HEK293 (cell line): Measurements from ENCODE around the gene TARS2.

Experiments
- CTCF ChIP-seq: fragments of 450-650 bp; formaldehyde crosslinking; IDR thresholded peaks from 2 replicates; pipeline ENCODE4 v1.5.1; 2016; ENCODE audit warnings: missing biosample characterization, missing genetic modification characterization
- KLF16 ChIP-seq: fragments of 450-650 bp; formaldehyde crosslinking; IDR thresholded peaks from 2 replicates; pipeline ENCODE4 v1.5.1; 2017; ENCODE audit warnings: missing biosample characterization, missing genetic modification characterization
- MZF1 ChIP-seq: fragments of 450-650 bp; formaldehyde crosslinking; IDR thresholded peaks from 2 replicates; pipeline ENCODE4 v1.5.1; 2017; ENCODE audit warnings: missing biosample characterization, missing genetic modification characterization, borderline replicate concordance
- TCF7L2 ChIP-seq: IDR thresholded peaks from 2 replicates; pipeline ENCODE4 v1.6.1; 2011; ENCODE audit warnings: low read depth, mild to moderate bottlenecking, inconsistent platforms, low read length, moderate library complexity, borderline replicate concordance
- YY1 ChIP-seq: fragments of 450-650 bp; formaldehyde crosslinking; IDR thresholded peaks from 2 replicates; pipeline ENCODE4 v1.5.1; 2018; ENCODE audit warnings: missing biosample characterization, missing genetic modification characterization
- ZBTB48 ChIP-seq: fragments of 450-650 bp; formaldehyde crosslinking; IDR thresholded peaks from 2 replicates; pipeline ENCODE4 v1.5.1; 2016; ENCODE audit warnings: missing biosample characterization, missing genetic modification characterization
- ZBTB8A ChIP-seq: fragments of 450-650 bp; formaldehyde crosslinking; IDR thresholded peaks from 2 replicates; pipeline ENCODE4 v1.5.1; 2016; ENCODE audit warnings: missing biosample characterization, missing genetic modification characterization
- ZIC2 ChIP-seq: fragments of 450-650 bp; formaldehyde crosslinking; IDR thresholded peaks from 2 replicates; pipeline ENCODE4 v1.5.1; 2016; ENCODE audit warnings: missing biosample characterization, missing genetic modification characterization
- ZNF114 ChIP-seq: fragments of 450-650 bp; formaldehyde crosslinking; IDR thresholded peaks from 2 replicates; pipeline ENCODE4 v1.5.0; 2017; ENCODE audit warnings: missing biosample characterization, missing genetic modification characterization
- ZNF133 ChIP-seq: fragments of 450-650 bp; formaldehyde crosslinking; IDR thresholded peaks from 2 replicates; pipeline ENCODE4 v1.5.1; 2016; ENCODE audit warnings: missing biosample characterization, missing genetic modification characterization
- ZNF18 ChIP-seq: fragments of 450-650 bp; formaldehyde crosslinking; IDR thresholded peaks from 2 replicates; pipeline ENCODE4 v1.5.1; 2016; ENCODE audit warnings: missing biosample characterization, missing genetic modification characterization
- ZNF292 ChIP-seq: fragments of 450-650 bp; formaldehyde crosslinking; IDR thresholded peaks from 2 replicates; pipeline ENCODE4 v1.5.1; 2016; ENCODE audit warnings: low read depth, missing biosample characterization, missing genetic modification characterization, borderline replicate concordance
- ZNF341 ChIP-seq: fragments of 450-650 bp; formaldehyde crosslinking; IDR thresholded peaks from 2 replicates; pipeline ENCODE4; 2016; ENCODE audit warnings: low read depth, missing biosample characterization, missing genetic modification characterization
- ZNF513 ChIP-seq: fragments of 450-650 bp; IDR thresholded peaks from 2 replicates; pipeline ENCODE4 v1.5.1; 2018; ENCODE audit warnings: missing biosample characterization, missing genetic modification characterization

GRCh38 chr1:150472601-150473200 is 14.5 kb upstream of the TARS2 start:
- TF ChIP-seq CTCF: no peak
- TF ChIP-seq ZNF292 (tag by site-specific recombination): no peak
- no peak for TF ChIP-seq ZNF133 (tag by site-specific recombination)
- TF ChIP-seq TCF7L2: no peak
- TF ChIP-seq ZBTB48 (tag by site-specific recombination): no peak
- no peak for TF ChIP-seq ZBTB8A
- no peak for TF ChIP-seq ZNF341 (tag by site-specific recombination)
- no peak for TF ChIP-seq ZNF114 (tag by site-specific recombination)
- TF ChIP-seq MZF1 (tag by site-specific recombination): no peak
- no peak for TF ChIP-seq ZIC2 (tag by site-specific recombination)
- TF ChIP-seq ZNF18 (tag by site-specific recombination): no peak
- no peak for TF ChIP-seq ZNF513 (tag by site-specific recombination)
- no peak for TF ChIP-seq KLF16 (tag by site-specific recombination)
- TF ChIP-seq YY1 (tag by site-specific recombination): no peak
